K562 (cell line): ENCODE measurements around the gene VTN. TPM values are rescaled to one million over a fixed set of nuclear protein-coding genes. Genes with fewer than 3 reads are reported as not detected.

Experiments used
- AFF1 ChIP-seq, 2 experiments: fragments of 450-650 bp; IDR thresholded peaks; 2 replicates each; pipeline ENCODE4 v1.6.1; 2018; ENCODE audit warnings: mild to moderate bottlenecking in 2 of 2, low read depth in 1 of 2; ENCODE audit not compliant: partially characterized antibody in 2 of 2
- CHAMP1 ChIP-seq: fragments of 450-650 bp; IDR thresholded peaks from 2 replicates; pipeline ENCODE4 v1.6.1; 2016; ENCODE audit warnings: mild to moderate bottlenecking
- ELF1 ChIP-seq: fragments of 200-800 bp; sonication (Bioruptor generic); IDR thresholded peaks from 2 replicates; pipeline ENCODE4 v1.6.1; 2016; ENCODE audit warnings: missing genetic modification characterization, missing compliant biosample characterization
- HBP1 ChIP-seq: fragments of 450-650 bp; formaldehyde crosslinking; IDR thresholded peaks from 2 replicates; pipeline ENCODE4 v1.4.0; 2022; ENCODE audit warnings: missing genetic modification characterization
- IFI16 ChIP-seq: fragments of 250-450 bp; sonication (Bioruptor Pico); IDR thresholded peaks from 2 replicates; pipeline ENCODE4 v2.1.2; 2022; ENCODE audit warnings: mild to moderate bottlenecking, inconsistent platforms
- PURB ChIP-seq: sonication (generic); formaldehyde crosslinking; IDR thresholded peaks from 2 replicates; pipeline ENCODE4 v1.9.0; 2021; ENCODE audit warnings: low read depth, mild to moderate bottlenecking, missing genetic modification reagents
- RAD21 ChIP-seq, 2 experiments: fragments of 250-450 bp in 1 of 2; fragments of 450-650 bp in 1 of 2; sonication (Bioruptor Pico) in 1 of 2; formaldehyde crosslinking in 1 of 2; IDR thresholded peaks in 1 of 2; conservative IDR thresholded peaks in 1 of 2; 2 replicates each; pipeline versions ENCODE4 v1.4.0 to v1.8.0; 2020 to 2022; ENCODE audit warnings: mild to moderate bottlenecking in 2 of 2, moderate library complexity in 1 of 2
- SLC30A9 ChIP-seq: fragments of 250-450 bp; sonication (Bioruptor Pico); IDR thresholded peaks from 2 replicates; pipeline ENCODE4 v1.8.0; 2022; ENCODE audit warnings: mild to moderate bottlenecking, moderate library complexity
- SNRNP70 ChIP-seq: fragments of 200-400 bp; formaldehyde crosslinking; optimal IDR thresholded peaks from 2 replicates; pipeline ENCODE3; 2017; ENCODE audit warnings: low read depth, low read length
- SPI1 ChIP-seq: IDR thresholded peaks from 2 replicates; pipeline ENCODE4 v1.6.1; 2011; ENCODE audit warnings: low read depth, low read length, control low read depth, borderline replicate concordance
- SRSF3 ChIP-seq: fragments of 200-400 bp; formaldehyde crosslinking; IDR thresholded peaks from 2 replicates; pipeline ENCODE4 v1.6.1; 2016; ENCODE audit warnings: mild to moderate bottlenecking, low read length, moderate library complexity; ENCODE audit not compliant: insufficient read depth
- ZNF398 ChIP-seq: fragments of 250-450 bp; sonication (Bioruptor Pico); IDR thresholded peaks from 2 replicates; pipeline ENCODE4 v1.8.0; 2021; ENCODE audit warnings: moderate library complexity, mild to moderate bottlenecking, inconsistent platforms
- ZNF79 ChIP-seq: fragments of 250-450 bp; sonication (Bioruptor Pico); IDR thresholded peaks from 2 replicates; pipeline ENCODE4 v1.4.0; 2020; ENCODE audit warnings: low read depth, mild to moderate bottlenecking, moderate library complexity
- polyA plus RNA-seq, 8 experiments: library from polyadenylated mRNA; depleted of rRNA in 4 of 8; stranded (reverse) in 5 of 8; unstranded in 3 of 8; fragments of >200 nt; fragmentation: Nextera tagmentation in 2 of 8; fragmentation: Illumina TruSeq in 1 of 8; extraction: Ambion mirVana in 2 of 8; extraction: Trizol in 1 of 8; gene quantifications; 2 replicates each; pipeline versions ENCODE4 v1.2.1 to v1.2.3, GENCODE V29; 2011 to 2014; ENCODE audit warnings: inconsistent platforms in 1 of 8, missing spikeins in 1 of 8
- total RNA-seq, 7 experiments: library from RNA; depleted of rRNA in 6 of 7; stranded (reverse); fragments of >200 nt in 6 of 7; fragmentation: Illumina TruSeq in 2 of 7; extraction: Trizol in 2 of 7; gene quantifications; 2 replicates each; pipeline versions ENCODE4 v1.2.1 to v1.2.3, GENCODE V29; 2011 to 2021; ENCODE audit warnings: low replicate concordance in 1 of 7

Gene VTN
- total and polyA plus RNA-seq, 9 of the 15 experiments (the other 6 are each of a cell fraction or from before 2014, with no cell fraction given), result 0.13 to 1.0 (median 0.29) TPM; not detected in 1

GRCh38 chr17:28318759-28319597, 51.1 kb downstream of the VTN start, which contains the start of gene TMEM97 (continued):
- TF ChIP-seq ELF1 (no peak), RAD21 (CRISPR knock-in tag; conservative IDR thresholded peaks at IDR 0.05 in 1 of 2, IDR thresholded peaks at IDR 0.05 in 1 of 2) (no peak), IFI16 (CRISPR knock-in tag) (no peak), ZNF79 (CRISPR knock-in tag) (no peak), ZNF398 (CRISPR knock-in tag) (no peak), AFF1 (IDR thresholded peaks at IDR 0.05; ENCODE audit: low read depth in 1 of 2, partially characterized antibody in 2 of 2) (no peak), SLC30A9 (no peak), SNRNP70 (no peak), SPI1 (no peak), HBP1 (no peak), PURB (no peak), SRSF3 (no peak), CHAMP1 (no peak)
